Peyer's patch (tissue), 4 donors: ENCODE results near the gene GMPPB. TPM values are rescaled to one million over a fixed set of nuclear protein-coding genes. Genes with fewer than 3 reads are reported as not detected.

Source experiments
- small RNA-seq, 2 donors: library from RNA; depleted of rRNA; stranded (forward); fragments of <200 nt; gene quantifications; one replicate each; pipeline ENCODE3, GENCODE V24; 2016
- total RNA-seq, 4 donors: library from RNA; depleted of rRNA; stranded (reverse); fragments of >200 nt; gene quantifications; one replicate each; pipeline ENCODE4 v1.1.0, GENCODE V29; 2016

GMPPB gene
- total RNA-seq, 4 donors from 2014 or later, result 35.4 to 46.4 (median 40.7) TPM

Small RNA genes within 50 kb of the gene (small RNA-seq; reads per million reads assigned to genes)
- gene AMIGO3 (0 reads per million in 2 donors), gene COX6CP14 (0 reads per million in 2 donors)

Other genes with a start within 250 kb of the GMPPB start
- gene BSN, start 169.5 kb downstream of the GMPPB start, total RNA-seq, result 1 to 10 TPM in 1 of 4 donors, under 1 TPM in 3; 0.18 to 3.3 (median 0.85) TPM
- gene APEH, start 49.6 kb downstream of the GMPPB start, total RNA-seq, result 100 to 1,000 TPM in 3 of 4 donors, 10 to 100 TPM in 1; 99.0 to 170 (median 119) TPM
- gene MST1, start 34.5 kb downstream of the GMPPB start, total RNA-seq, result 100 to 1,000 TPM in 2 of 4 donors, 10 to 100 TPM in 2; 52.0 to 156 (median 93.3) TPM
- 100 to 1,000 TPM in 1 of 4 donors, 10 to 100 TPM in 3; 74.3 to 101 (median 84.3) TPM for gene RNF123, start 34.4 kb downstream of the GMPPB start, total RNA-seq
- gene AMIGO3, start 4.3 kb downstream of the GMPPB start, total RNA-seq, result 1 to 10 TPM; 1.2 to 3.5 (median 2.9) TPM
- gene IP6K1, start 62.6 kb upstream of the GMPPB start, total RNA-seq, result 10 to 100 TPM; 30.6 to 56.1 (median 46.8) TPM
- 1 to 10 TPM in 1 of 4 donors, not detected in 3; 1.0 TPM for gene CDHR4, start 75.9 kb upstream of the GMPPB start, total RNA-seq
- 10 to 100 TPM in 1 of 4 donors, 1 to 10 TPM in 1, not detected in 2; 1.9 to 22.3 TPM for gene INKA1, start 79.3 kb upstream of the GMPPB start, total RNA-seq
- 100 to 1,000 TPM; 155 to 349 (median 263) TPM for gene UBA7, start 90.0 kb upstream of the GMPPB start, total RNA-seq
- 1 to 10 TPM; 2.1 to 8.3 (median 4.7) TPM for gene TRAIP, start 132.6 kb upstream of the GMPPB start, total RNA-seq
- gene CAMKV, start 146.0 kb upstream of the GMPPB start, total RNA-seq, result 1 to 10 TPM in 2 of 4 donors, not detected in 2; 1.2 to 2.1 TPM
- 100 to 1,000 TPM in 3 of 4 donors, 10 to 100 TPM in 1; 23.1 to 233 (median 146) TPM for gene MST1R, start 179.9 kb upstream of the GMPPB start, total RNA-seq
- 10 to 100 TPM; 19.0 to 32.3 (median 22.5) TPM for gene MON1A, start 205.9 kb upstream of the GMPPB start, total RNA-seq
- 100 to 1,000 TPM; 111 to 858 (median 241) TPM for gene RBM6, start 216.2 kb upstream of the GMPPB start, total RNA-seq